Dermis blood vessel endothelial cell (primary cell): ENCODE measurements around the gene MYCBPAP. TPM values are rescaled to one million over a fixed set of nuclear protein-coding genes. Genes with fewer than 3 reads are reported as not detected.
A peak's percentile ranks its signal among the peaks of the same experiment; 100 is the strongest.

Source experiments
- DNase-seq: peaks from one replicate; pipeline ENCODE4 v3.0.0; 2010
- total RNA-seq: library from RNA; depleted of rRNA; stranded (reverse); fragments of >200 nt; gene quantifications from 2 replicates; pipeline ENCODE4 v1.2.3, GENCODE V29; 2014

Gene MYCBPAP
- total RNA-seq, 1 donor from 2014 or later = 0.34 TPM

- DNase-seq = no peak
These were observed 9.5 kb downstream of the MYCBPAP start for GRCh38 chr17:50517504-50518383.

GRCh38 chr17:50518384-50519023, 10.3 kb downstream of the MYCBPAP start:
- DNase-seq = no peak

DNA sequence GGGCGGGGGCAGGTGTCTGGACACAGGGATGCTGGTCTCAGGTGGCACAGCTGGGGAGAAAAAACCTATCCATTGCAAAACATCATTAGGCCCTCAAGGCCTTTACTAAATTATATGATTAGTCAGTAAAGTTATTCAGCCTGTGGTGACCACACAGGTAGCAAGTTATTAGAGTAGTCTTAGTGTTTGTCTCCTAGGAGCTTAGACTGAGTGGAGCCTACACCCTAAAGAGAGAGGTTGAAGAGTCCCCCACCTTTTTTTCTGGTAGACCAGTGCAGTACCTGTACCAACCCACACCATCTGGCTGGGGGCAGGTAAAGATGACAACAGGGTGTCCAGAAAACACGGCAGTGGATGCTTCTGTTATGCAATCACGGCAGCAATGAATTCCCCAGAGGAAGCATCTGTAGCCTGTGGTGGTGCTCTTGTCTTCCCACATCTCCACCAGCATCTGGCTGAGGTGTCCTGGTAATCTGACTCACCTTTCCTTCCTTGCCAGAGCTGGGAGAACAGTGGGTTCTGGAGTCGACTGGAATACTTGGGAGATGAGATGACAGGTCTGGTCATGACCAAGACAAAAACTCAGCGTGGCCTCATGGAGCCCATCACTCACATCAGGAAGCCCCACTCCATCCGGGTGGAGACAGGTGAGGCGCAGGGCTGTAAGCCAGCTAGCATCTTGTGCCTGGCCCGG, 11.0 kb downstream of the MYCBPAP start:
- DNase-seq = peak; percentile 50

GRCh38 chr17:50520483-50520882, 12.2 kb downstream of the MYCBPAP start:
- DNase-seq = no peak

DNA sequence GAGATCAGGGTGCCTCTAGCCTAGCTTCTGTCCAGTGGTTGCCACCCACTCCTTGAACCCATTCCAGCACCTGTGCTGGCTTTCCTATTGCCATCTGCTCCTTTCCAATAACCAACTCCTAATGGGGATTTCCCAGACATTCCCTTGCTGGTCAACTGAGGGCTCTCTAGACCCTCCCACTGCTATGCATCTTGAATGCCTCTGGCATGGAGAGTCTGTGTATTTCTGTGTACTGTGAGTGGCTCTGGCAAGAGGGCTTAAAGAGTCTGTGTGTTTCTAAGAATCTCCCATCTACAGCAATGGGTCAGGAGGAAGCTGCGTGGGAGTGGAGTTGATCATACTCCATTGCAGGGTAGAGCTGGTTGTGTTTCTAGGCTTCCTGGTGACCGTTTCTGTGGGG, 13.3 kb downstream of the MYCBPAP start:
- DNase-seq = no peak

- no peak for DNase-seq
These were observed 14.5 kb downstream of the MYCBPAP start for GRCh38 chr17:50522766-50523165.

- no peak for DNase-seq
These were observed 15.0 kb downstream of the MYCBPAP start for GRCh38 chr17:50523208-50523607.

DNA sequence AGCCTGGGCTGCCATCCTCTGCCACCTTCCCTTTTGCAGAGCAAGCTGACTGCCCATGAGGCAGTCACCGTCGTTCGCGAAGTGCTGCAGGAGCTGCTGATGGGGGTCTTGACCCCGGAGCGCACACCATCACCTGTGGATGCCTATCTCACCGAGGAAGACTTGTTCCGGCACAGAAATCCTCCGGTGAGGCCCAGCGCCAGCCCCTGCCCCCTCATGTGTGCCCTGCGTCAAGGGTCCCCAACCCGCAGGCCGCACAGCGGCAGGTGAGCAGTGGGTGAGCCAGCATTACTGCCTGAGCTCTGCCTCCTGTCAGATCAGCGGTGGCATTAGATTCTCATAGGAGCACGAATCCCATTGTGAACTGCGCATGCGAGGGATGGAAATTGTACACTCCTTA, 16.6 kb downstream of the MYCBPAP start:
- no peak for DNase-seq

DNA sequence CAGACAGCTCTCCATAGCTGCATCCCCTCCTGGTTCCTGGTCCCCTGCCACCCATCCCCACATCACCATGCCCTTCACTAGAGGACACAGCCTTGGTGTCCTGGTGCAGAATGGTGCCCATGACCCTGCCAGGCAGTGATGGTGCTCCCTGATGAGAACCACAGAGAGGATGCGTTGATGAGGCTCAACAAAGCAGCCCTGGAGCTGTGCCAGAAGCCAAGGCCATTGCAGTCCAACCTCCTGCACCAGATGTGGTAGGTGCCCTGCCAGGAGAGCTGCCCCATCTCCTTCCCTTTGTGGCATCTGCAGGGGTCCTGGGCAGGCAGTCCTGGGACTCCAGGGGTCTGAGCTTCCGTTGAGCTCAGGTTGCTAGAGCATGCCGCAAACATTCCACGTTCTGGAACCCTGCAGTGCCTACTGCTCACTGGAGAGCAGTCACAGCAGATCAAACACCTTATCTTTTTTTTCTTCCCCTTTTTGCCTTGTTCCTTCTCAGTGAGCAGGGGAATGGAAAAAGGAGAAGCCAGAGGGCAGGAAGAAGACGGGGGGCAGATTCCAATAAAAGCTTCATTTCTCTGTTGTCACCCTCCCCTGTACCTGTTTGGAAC, 19.0 kb downstream of the MYCBPAP start:
- no peak for DNase-seq

- no peak for DNase-seq
These were observed 19.8 kb downstream of the MYCBPAP start for GRCh38 chr17:50527949-50528474.

DNA sequence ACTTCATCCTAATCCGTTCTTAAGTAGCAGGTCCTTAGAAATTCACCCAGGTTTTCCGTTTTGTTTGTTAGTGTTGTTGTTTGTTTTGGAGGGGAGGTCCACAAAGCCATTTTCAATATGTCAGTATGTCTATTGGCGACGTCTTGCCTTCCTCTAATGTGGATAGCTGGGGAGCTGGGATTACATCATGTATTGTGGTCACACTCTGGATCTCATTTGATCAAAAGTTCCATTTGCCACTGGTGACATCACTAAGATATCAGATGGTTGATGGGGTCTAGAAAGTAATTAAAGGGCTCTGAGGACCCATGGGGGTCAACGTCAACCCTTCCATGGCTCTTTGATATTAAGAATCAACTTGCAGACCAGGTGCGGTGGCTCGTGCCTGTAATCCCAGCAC, 21.6 kb downstream of the MYCBPAP start:
- no peak for DNase-seq

DNA sequence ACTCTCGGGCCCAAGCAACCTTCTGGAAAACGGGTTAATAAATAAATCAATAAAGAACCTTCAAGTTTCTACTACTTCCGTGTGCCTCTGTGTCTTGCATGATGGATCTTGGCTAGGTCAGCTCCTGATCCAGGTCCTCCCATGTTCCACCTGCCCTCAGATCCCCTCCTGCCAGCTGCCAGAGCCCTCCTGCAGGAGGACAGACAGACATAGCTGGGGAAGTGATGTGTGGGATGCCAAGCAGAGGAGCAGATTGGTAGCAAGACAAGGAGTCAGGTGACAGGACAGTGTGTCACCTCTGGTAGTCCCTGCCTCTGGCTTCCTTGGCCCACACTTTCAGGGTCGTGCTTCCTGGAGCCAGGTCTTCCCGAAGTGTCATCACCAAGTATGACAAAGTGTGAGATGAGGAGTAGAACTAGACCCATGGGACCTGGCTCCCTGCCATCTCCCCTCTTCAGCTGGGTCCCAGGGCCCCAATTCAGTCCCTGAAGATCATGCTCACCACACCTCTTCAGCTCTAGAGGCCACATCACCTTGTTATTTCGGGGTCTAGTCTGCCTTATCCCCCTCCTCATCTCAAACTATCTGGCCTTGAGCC, 23.3 kb downstream of the MYCBPAP start:
- no peak for DNase-seq

DNA sequence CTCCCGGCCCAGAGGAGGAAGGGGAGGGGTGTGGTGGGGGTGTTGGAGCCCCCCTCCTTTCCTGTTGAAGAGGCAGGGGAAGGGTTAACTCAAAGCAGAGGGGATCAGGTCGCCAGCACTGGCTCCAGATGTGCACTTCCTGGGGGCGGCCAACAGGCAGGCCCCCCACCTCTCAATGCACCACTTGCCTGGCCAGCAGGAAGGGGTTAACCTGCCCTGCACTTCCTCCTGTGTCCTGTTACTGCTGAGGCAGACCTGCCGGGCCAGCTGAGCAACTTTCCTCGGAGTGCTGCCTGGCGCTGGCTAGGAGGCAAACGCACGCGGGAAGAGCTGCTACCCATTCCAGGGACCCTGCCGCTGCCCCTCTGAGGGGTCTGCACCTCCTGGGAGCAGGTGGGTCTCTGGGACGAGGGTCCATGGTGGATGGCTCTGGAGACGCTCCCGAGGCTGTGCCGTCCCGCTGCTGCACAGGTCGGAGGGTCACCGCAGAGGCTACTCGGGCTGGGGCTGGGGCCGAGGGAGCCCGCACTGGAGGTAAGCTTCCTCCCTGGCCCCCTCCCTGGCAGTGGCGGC, 24.3 kb downstream of the MYCBPAP start, which contains the start of gene EPN3:
Gene EPN3 (plus strand): TSS at position 284 of the 573 bp plus-strand sequence. CDS start 3,822 bp downstream, outside the sequence.
- no peak for DNase-seq

DNA sequence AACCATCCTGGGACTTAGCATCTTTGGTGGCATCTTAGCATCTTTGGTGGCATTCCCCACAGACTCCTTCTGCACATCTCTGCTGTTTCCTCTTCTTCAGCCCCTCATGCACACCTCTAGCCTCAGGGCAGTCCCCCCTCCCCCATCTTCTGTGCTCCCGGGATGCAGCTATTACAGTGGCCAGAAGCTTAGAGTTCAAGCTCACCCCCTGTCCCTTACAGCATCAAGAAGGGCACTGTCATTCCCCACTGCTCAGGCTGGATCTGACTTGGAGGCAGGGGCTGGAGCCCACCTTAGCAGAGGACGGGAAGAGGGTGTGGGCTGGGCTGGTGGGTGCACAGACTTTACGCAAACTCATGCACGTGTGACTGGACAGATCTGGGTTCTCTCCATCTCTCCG, 24.9 kb downstream of the MYCBPAP start:
- no peak for DNase-seq

DNA sequence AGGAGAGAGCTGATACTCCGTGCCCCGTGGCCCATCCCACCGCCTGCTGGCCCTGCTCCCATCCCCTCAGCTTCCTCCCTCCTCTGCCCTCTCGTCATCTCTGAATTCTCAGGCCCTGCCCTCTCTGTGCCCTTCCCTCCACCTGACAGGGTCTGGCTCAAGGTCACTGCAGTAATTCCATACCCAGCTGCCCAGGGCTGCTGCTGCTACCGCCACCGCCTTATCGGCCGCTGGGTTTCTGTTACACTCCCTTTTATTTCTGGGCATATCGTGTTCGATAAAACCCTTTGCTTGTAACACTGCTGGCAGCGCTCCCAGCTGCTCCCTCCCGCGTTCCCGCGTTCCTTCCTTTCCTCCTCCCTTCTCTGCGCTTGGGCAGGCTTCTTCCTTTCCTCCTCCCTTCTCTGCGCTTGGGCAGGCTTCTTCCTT, 25.5 kb downstream of the MYCBPAP start:
- no peak for DNase-seq

DNA sequence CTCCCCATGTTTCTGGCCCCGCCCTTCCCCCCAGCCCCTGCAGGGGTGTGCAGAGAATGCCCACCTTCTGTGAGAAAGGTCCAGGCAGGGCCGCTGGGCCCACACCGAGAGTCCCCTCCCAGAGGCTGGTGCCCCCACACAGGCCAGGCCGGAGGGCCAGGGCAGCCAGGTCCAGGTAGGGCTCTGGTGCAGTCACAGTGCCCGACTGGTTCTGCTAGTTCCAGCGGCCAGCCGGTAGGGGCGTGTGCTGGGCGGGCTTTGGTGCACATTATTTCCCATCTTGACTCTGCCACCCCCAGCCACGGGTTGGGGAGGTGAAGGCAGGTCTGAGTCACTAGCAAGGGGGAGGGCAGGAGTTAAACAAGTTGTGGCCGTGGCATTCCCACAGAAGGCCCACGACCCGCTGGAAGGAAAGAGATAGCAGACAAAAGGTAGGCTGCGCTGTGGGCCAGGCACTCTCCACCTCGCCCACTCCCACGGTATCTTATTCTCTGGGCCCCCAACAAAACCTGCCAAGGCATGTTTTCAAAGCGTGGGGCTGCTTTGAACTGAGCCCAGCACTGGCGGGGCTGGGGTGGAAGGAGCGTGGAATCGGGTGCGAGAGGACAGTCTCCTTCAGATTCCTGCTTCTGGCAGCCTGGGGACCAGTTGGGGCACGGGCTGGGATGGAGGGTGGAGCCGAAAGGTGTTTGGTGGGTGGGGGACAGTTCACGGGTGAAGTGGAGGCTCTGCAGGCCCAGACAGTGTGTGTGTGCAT, 26.2 kb downstream of the MYCBPAP start:
- DNase-seq = peak; percentile 24

- no peak for DNase-seq
These were observed 26.7 kb downstream of the MYCBPAP start for GRCh38 chr17:50534979-50535326.

DNA sequence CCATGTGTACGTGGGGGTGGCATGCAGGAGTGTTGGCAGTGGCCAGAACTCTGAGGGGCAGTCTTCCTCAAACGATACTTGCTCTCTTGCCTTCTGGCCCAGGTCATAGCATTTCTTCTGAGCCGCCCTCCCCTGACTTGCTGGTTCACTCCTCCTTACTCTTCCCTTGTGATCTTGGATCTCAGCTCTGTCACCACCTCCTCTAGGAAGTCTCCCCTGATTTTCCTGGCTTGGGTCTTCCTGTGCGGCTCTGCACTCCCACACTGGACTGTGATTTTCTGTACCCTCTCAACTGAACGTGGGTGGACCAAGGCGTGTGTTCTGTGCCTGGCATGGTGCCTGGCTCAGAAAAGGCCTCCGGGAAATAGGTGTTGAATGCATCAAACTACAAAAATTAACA, 27.2 kb downstream of the MYCBPAP start:
- no peak for DNase-seq

DNA sequence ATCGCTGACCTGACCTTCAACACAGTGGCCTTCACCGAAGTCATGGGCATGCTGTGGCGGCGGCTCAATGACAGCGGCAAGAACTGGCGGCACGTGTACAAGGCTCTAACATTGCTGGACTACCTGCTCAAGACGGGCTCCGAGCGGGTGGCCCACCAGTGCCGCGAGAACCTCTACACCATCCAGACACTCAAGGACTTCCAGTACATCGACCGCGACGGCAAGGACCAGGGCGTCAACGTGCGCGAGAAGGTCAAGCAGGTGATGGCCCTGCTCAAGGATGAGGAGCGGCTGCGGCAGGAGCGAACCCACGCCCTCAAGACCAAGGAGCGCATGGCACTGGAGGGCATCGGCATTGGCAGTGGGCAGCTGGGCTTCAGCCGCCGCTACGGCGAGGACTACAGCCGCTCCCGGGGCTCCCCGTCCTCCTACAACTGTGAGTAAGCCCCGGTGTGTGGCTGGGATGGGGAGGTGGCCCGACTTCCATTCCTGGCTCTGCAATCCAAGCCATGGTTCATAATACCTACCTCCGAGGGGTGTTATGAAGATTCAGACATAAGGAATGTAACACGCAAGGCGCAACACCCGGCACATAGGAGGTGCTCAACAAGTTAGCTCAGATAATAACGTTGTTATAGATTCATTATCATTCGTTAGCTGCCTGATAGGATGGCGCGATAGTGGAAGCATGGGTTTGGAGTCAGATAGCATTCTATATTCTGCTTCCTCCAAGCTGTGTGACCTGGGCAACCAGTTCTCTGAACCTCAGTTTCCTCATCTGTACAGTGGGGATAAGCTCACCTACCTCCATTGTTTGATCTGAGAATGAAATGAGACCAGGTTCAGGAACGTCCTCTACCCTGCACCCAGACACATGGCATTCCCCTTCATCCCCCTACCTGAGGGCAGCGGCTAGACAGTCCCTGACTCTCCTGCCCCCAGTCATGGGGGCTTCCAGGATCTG, 28.7 kb downstream of the MYCBPAP start:
- DNase-seq = no peak
